ENCODE data around the gene CD247.

The CD247 gene

DNA sequence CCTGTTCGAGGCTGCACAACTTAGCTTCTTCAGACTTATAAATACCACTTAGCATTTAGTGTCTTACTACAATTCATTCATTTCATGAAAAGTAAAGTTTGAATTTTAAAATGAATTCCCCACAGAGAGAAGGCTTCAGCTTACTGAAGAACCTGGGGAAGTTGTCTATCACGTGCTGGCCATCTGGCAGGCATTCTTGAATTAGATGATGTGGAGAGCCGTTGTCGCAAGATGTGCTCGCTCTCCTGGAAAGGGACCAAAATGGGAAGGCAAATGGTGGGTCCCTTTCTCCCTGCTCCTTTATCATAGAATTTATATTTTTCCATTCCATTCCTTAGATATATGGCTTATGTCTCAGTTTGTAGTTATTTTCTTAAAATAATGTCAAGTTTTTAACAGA lies 90.5 kb downstream of the CD247 start:
- Histone ChIP-seq H3K4me1 (ENCODE audit: control insufficient read depth, insufficient read depth, low read length) (no peaks in the 10 kb centered on the region), H3K9me3 (replicated peaks; ENCODE audit: low read length) (no peaks in the 10 kb centered on the region), H3K36me3 (ENCODE audit: insufficient read depth, low read length) (no peaks in the 10 kb centered on the region), H3K4me2 (ENCODE audit: low read length) (no peak overlapping the region), H3K4me3 (ENCODE audit: low read length) (no peak overlapping the region), H3K27me3 (ENCODE audit: control insufficient read depth, insufficient read depth, low read length) (no peaks in the 10 kb centered on the region), H3K9ac (ENCODE audit: low read depth, low read length) (no peak overlapping the region)

DNA sequence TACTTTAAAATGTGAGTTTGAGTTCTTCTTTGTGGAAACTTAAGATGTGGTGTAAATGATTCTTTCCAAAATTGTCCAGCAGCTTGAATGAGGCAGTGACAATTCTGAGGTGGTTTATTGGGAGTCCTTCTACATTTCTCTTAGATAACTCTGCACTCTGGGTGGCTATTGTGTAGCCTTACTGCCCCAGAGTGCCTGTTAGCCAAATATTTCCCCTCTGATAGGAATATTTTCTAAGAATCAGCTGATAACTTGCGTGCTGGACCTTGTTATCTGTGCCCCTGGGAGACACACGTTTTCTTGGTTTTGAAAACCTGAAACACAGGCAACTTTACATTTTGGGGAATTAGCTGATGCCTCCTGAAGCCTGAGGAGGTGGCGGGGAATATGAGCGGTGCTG lies 91.6 kb downstream of the CD247 start:
- H3K9me3 ChIP-seq (replicated peaks; ENCODE audit: low read length), result no peaks in the 10 kb centered on the region
- H3K36me3 ChIP-seq (ENCODE audit: insufficient read depth, low read length), result peaks cover 5% of the 10 kb centered on the region
- H3K4me3 ChIP-seq (ENCODE audit: low read length), result no peak overlapping the region
- no peaks in the 10 kb centered on the region for H3K27me3 ChIP-seq (ENCODE audit: control insufficient read depth, insufficient read depth, low read length)
- H3K4me2 ChIP-seq (ENCODE audit: low read length), result no peak overlapping the region
- no peak overlapping the region for H3K9ac ChIP-seq (ENCODE audit: low read depth, low read length)
- H3K4me1 ChIP-seq (ENCODE audit: control insufficient read depth, insufficient read depth, low read length), result no peaks in the 10 kb centered on the region

DNA sequence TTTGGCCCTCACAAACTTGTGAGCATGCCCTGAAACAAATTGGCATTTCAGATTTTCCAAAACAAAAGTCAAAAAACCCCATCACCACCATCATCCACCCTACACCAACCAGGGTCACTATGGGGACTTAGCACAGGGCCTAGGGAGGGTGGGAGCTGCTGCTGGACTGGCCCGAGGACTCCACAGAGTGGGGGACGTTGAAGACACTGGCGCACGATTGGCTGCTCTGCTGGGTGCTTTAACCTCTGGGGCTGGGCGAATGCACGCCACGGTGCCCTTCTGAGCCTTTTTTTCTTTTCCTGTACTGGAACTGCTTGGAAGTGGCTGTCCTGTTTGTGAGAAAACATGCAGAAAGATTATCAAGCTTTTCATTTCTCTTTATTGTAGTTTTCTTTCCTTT lies 92.8 kb downstream of the CD247 start:
- no peak overlapping the region for H3K9ac ChIP-seq (ENCODE audit: low read depth, low read length)

DNA sequence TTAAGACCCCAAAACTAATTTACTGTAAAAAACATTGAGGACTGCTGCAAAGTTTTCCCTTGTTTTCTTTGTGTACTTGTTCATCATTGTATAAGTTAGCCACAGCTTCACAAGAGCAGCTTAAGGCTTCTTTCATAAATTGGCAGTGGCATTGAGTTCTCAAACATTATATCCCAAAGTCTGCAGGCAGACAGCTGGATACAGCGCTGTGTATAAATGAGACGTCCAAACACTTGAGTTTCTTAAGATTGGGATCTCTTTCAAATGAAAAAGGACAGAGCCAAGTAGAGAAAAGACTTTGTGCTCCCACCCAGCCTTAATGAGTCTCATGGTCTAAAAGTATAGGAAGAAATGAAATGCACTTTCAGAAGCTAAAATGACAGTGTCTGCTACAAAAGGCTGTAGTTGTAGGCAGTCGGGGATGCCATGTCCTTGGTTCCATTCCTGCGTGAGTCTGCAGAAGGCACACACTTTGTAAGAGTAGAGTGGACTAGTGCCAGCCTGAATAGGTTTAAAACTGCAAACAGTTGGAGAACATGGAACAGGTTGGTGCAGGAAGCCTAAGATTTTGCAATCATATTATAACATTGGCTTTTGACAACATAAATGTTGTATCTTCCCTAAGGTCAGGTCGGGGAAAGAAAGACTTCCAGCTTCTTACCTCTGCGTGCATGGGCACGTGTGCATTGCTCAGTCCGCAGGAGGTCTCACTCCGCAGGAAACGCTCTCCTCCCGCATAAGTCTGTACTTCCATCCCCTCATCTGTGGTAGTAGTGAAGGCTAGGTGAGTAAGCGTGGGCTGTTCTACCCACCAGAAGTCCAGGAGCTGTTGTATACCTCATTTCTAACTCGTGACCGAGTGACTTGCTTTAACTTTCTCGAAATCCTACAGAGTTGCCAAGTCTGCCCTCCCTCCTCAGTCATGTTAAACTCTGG lies 94.4 kb downstream of the CD247 start:
- Histone ChIP-seq H3K27me3 (ENCODE audit: control insufficient read depth, insufficient read depth, low read length) (no peaks in the 10 kb centered on the region), H3K4me3 (ENCODE audit: low read length) (no peak overlapping the region), H3K9me3 (replicated peaks; ENCODE audit: low read length) (no peaks in the 10 kb centered on the region), H3K9ac (ENCODE audit: low read depth, low read length) (no peak overlapping the region), H3K36me3 (ENCODE audit: insufficient read depth, low read length) (peaks cover 5% of the 10 kb centered on the region), H3K4me2 (ENCODE audit: low read length) (no peak overlapping the region), H3K4me1 (ENCODE audit: control insufficient read depth, insufficient read depth, low read length) (no peaks in the 10 kb centered on the region)

More for the DNA sequence above, 92.8 kb downstream of the CD247 start:
- no peaks in the 10 kb centered on the region for H3K4me1 ChIP-seq (ENCODE audit: control insufficient read depth, insufficient read depth, low read length)
- H3K4me3 ChIP-seq (ENCODE audit: low read length), result no peak overlapping the region
- no peaks in the 10 kb centered on the region for H3K9me3 ChIP-seq (replicated peaks; ENCODE audit: low read length)
- H3K27me3 ChIP-seq (ENCODE audit: control insufficient read depth, insufficient read depth, low read length), result no peaks in the 10 kb centered on the region
- H3K4me2 ChIP-seq (ENCODE audit: low read length), result no peak overlapping the region
- peaks cover 5% of the 10 kb centered on the region for H3K36me3 ChIP-seq (ENCODE audit: insufficient read depth, low read length)

DNA sequence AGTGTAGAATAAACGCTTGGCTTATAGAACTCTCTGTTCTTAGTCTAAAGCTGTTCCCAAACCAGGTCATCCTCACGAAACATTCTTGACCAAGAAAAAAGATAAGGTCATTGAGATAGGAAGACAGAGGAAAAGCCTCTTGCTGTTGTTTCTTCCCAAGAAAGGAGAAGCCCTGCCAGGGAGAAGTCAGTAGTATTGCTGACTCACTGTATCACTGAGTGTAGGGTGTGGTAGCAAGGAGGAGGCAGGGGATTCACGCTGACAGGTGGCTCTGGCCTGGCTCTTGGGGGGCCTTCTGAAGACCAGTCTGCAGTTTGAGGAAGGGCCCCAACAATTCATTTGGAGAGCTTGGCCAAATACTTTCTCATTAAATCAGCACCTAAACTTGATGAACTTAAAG lies 97.8 kb downstream of the CD247 start:
- H3K4me1 ChIP-seq (ENCODE audit: control insufficient read depth, insufficient read depth, low read length), result no peaks in the 10 kb centered on the region

DNA sequence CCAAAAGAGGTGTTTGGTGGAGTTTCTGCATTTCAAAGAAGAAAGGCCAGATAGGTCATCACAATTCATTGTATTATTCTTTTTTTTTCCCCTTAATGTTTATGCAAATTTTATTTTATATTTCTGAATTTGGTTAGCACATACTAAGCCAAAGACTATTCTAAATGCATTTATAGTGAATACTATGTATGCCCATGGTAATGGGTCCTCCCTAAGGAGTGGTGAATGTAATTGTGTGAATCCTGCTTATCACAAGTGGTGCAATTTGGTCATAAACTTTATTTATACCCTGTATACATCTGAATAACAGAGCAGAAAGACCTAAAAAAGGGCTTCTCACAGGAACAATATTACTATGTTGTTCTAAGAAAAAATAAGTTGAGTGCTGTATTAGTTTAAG lies 99.1 kb downstream of the CD247 start:
- H3K4me3 ChIP-seq (ENCODE audit: low read length), result no peak overlapping the region
- no peak overlapping the region for H3K9ac ChIP-seq (ENCODE audit: low read depth, low read length)
- H3K9me3 ChIP-seq (replicated peaks; ENCODE audit: low read length), result no peaks in the 10 kb centered on the region
- H3K27me3 ChIP-seq (ENCODE audit: control insufficient read depth, insufficient read depth, low read length), result no peaks in the 10 kb centered on the region
- no peak overlapping the region for H3K4me2 ChIP-seq (ENCODE audit: low read length)
- H3K36me3 ChIP-seq (ENCODE audit: insufficient read depth, low read length), result peaks cover 11% of the 10 kb centered on the region
- no peaks in the 10 kb centered on the region for H3K4me1 ChIP-seq (ENCODE audit: control insufficient read depth, insufficient read depth, low read length)

More for the DNA sequence above, 97.8 kb downstream of the CD247 start:
- Histone ChIP-seq H3K27me3 (ENCODE audit: control insufficient read depth, insufficient read depth, low read length) (no peaks in the 10 kb centered on the region), H3K4me3 (ENCODE audit: low read length) (no peak overlapping the region), H3K36me3 (ENCODE audit: insufficient read depth, low read length) (peaks cover 9% of the 10 kb centered on the region), H3K9ac (ENCODE audit: low read depth, low read length) (no peak overlapping the region), H3K4me2 (ENCODE audit: low read length) (no peak overlapping the region), H3K9me3 (replicated peaks; ENCODE audit: low read length) (no peaks in the 10 kb centered on the region)

DNA sequence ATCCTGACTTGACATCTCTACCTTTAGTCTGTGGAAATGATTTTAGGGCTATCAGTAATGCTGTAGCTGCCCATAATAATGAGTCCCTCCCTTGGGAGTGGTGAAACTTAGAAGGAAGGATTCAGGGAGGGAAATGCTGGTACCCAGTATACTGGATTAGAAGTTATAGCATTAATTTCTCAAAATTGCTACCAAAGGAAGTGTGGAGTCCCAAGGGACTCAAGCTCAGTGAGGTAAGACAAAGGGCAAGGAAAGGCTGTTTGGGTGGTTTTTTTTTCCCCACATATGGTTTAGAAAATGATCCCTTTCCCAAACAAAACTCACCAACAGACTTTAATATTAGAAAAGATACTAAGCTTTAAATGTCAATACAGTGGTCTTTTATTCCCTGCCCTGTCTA lies 99.9 kb downstream of the CD247 start:
- Histone ChIP-seq H3K36me3 (ENCODE audit: insufficient read depth, low read length) (peaks cover 13% of the 10 kb centered on the region), H3K9me3 (replicated peaks; ENCODE audit: low read length) (no peaks in the 10 kb centered on the region), H3K4me3 (ENCODE audit: low read length) (no peak overlapping the region), H3K4me2 (ENCODE audit: low read length) (no peak overlapping the region), H3K9ac (ENCODE audit: low read depth, low read length) (no peak overlapping the region), H3K4me1 (ENCODE audit: control insufficient read depth, insufficient read depth, low read length) (no peaks in the 10 kb centered on the region), H3K27me3 (ENCODE audit: control insufficient read depth, insufficient read depth, low read length) (no peaks in the 10 kb centered on the region)

GRCh38 chr1:167416506-167416905 lies 101.8 kb downstream of the CD247 start:
- Histone ChIP-seq H3K27me3 (ENCODE audit: control insufficient read depth, insufficient read depth, low read length) (no peaks in the 10 kb centered on the region), H3K9me3 (replicated peaks; ENCODE audit: low read length) (no peaks in the 10 kb centered on the region), H3K4me1 (ENCODE audit: control insufficient read depth, insufficient read depth, low read length) (no peaks in the 10 kb centered on the region), H3K4me2 (ENCODE audit: low read length) (no peak overlapping the region), H3K36me3 (ENCODE audit: insufficient read depth, low read length) (peaks cover 9% of the 10 kb centered on the region), H3K4me3 (ENCODE audit: low read length) (no peak overlapping the region), H3K9ac (ENCODE audit: low read depth, low read length) (no peak overlapping the region)

- H3K4me3 ChIP-seq (ENCODE audit: low read length), result no peak overlapping the region
- no peaks in the 10 kb centered on the region for H3K27me3 ChIP-seq (ENCODE audit: control insufficient read depth, insufficient read depth, low read length)
- peaks cover 9% of the 10 kb centered on the region for H3K36me3 ChIP-seq (ENCODE audit: insufficient read depth, low read length)
- H3K9ac ChIP-seq (ENCODE audit: low read depth, low read length), result no peak overlapping the region
- H3K4me2 ChIP-seq (ENCODE audit: low read length), result no peak overlapping the region
- H3K4me1 ChIP-seq (ENCODE audit: control insufficient read depth, insufficient read depth, low read length), result no peaks in the 10 kb centered on the region
- H3K9me3 ChIP-seq (replicated peaks; ENCODE audit: low read length), result no peaks in the 10 kb centered on the region
Measured at GRCh38 chr1:167413328-167413727, 105.0 kb downstream of the CD247 start.

- no peaks in the 10 kb centered on the region for H3K4me1 ChIP-seq (ENCODE audit: control insufficient read depth, insufficient read depth, low read length)
- no peak overlapping the region for H3K4me2 ChIP-seq (ENCODE audit: low read length)
- peaks cover 9% of the 10 kb centered on the region for H3K36me3 ChIP-seq (ENCODE audit: insufficient read depth, low read length)
- H3K27me3 ChIP-seq (ENCODE audit: control insufficient read depth, insufficient read depth, low read length), result no peaks in the 10 kb centered on the region
- H3K9ac ChIP-seq (ENCODE audit: low read depth, low read length), result no peak overlapping the region
- no peaks in the 10 kb centered on the region for H3K9me3 ChIP-seq (replicated peaks; ENCODE audit: low read length)
- no peak overlapping the region for H3K4me3 ChIP-seq (ENCODE audit: low read length)
Measured at GRCh38 chr1:167412920-167413319, 105.4 kb downstream of the CD247 start.

- Histone ChIP-seq H3K9me3 (replicated peaks; ENCODE audit: low read length) (no peaks in the 10 kb centered on the region), H3K4me3 (ENCODE audit: low read length) (no peak overlapping the region), H3K9ac (ENCODE audit: low read depth, low read length) (no peak overlapping the region), H3K4me1 (ENCODE audit: control insufficient read depth, insufficient read depth, low read length) (no peaks in the 10 kb centered on the region), H3K36me3 (ENCODE audit: insufficient read depth, low read length) (peaks cover 9% of the 10 kb centered on the region), H3K27me3 (ENCODE audit: control insufficient read depth, insufficient read depth, low read length) (no peaks in the 10 kb centered on the region), H3K4me2 (ENCODE audit: low read length) (no peak overlapping the region)
Measured at GRCh38 chr1:167412072-167412471, 106.3 kb downstream of the CD247 start.

- Histone ChIP-seq H3K9me3 (replicated peaks; ENCODE audit: low read length) (no peaks in the 10 kb centered on the region), H3K4me3 (ENCODE audit: low read length) (no peak overlapping the region), H3K4me1 (ENCODE audit: control insufficient read depth, insufficient read depth, low read length) (no peaks in the 10 kb centered on the region), H3K9ac (ENCODE audit: low read depth, low read length) (no peak overlapping the region), H3K36me3 (ENCODE audit: insufficient read depth, low read length) (peaks cover 4% of the 10 kb centered on the region), H3K4me2 (ENCODE audit: low read length) (no peak overlapping the region), H3K27me3 (ENCODE audit: control insufficient read depth, insufficient read depth, low read length) (no peaks in the 10 kb centered on the region)
Measured at GRCh38 chr1:167409183-167409582, 109.1 kb downstream of the CD247 start.
